SJSA1 (cell line): Measurements from ENCODE around the gene ARMC12. TPM values are rescaled to one million over a fixed set of nuclear protein-coding genes. Genes with fewer than 3 reads are reported as not detected.

Experiments
- DNase-seq, 2 experiments: peaks; one replicate each; pipeline ENCODE4 v3.0.0-alpha.2; 2015 to 2020; ENCODE audit warnings: low spot score in 2 of 2, low read depth in 1 of 2
- H3K27ac ChIP-seq: fragments of 250-450 bp; sonication (Bioruptor Pico); 2 replicates; pipeline ENCODE4 v1.5.1; 2020; ENCODE audit warnings: mild to moderate bottlenecking, moderate library complexity
- H3K27me3 ChIP-seq: fragments of 250-450 bp; sonication (Bioruptor Pico); replicated peaks from 2 replicates; pipeline ENCODE4 v1.5.1; 2020; ENCODE audit warnings: mild to moderate bottlenecking, moderate library complexity
- H3K36me3 ChIP-seq: fragments of 250-450 bp; sonication (Bioruptor Pico); 2 replicates; pipeline ENCODE4 v1.5.1; 2020; ENCODE audit warnings: mild to moderate bottlenecking
- H3K4me1 ChIP-seq: fragments of 250-450 bp; sonication (Bioruptor Pico); replicated peaks from 2 replicates; pipeline ENCODE4 v1.6.1; 2021; ENCODE audit warnings: mild to moderate bottlenecking
- H3K4me3 ChIP-seq: fragments of 250-450 bp; sonication (Bioruptor Pico); 2 replicates; pipeline ENCODE4 v1.5.1; 2020; ENCODE audit warnings: mild to moderate bottlenecking
- H3K9me3 ChIP-seq: fragments of 250-450 bp; sonication (Bioruptor Pico); replicated peaks from 2 replicates; pipeline ENCODE4 v1.5.1; 2020; ENCODE audit warnings: mild to moderate bottlenecking
- total RNA-seq: library from RNA; depleted of rRNA; stranded (reverse); fragments of >200 nt; shearing (Covaris generic); gene quantifications from 2 replicates; pipeline ENCODE4 v1.2.3, GENCODE V29; 2014

ARMC12 gene
- total RNA-seq, 1 experiment from 2014 or later = not detected

GRCh38 chr6:35755278-35755924 lies 18.6 kb downstream of the ARMC12 start:
- H3K4me3 ChIP-seq = no peak overlapping the region
- no peak overlapping the region for H3K27ac ChIP-seq
- H3K4me1 ChIP-seq = no peaks in the 10 kb centered on the region
- H3K27me3 ChIP-seq = no peaks in the 10 kb centered on the region
- DNase-seq = no peak
- H3K36me3 ChIP-seq = no peaks in the 10 kb centered on the region
- no peaks in the 10 kb centered on the region for H3K9me3 ChIP-seq

- Histone ChIP-seq H3K4me1 (no peaks in the 10 kb centered on the region), H3K27me3 (no peaks in the 10 kb centered on the region), H3K27ac (no peak overlapping the region), H3K9me3 (no peaks in the 10 kb centered on the region), H3K36me3 (no peaks in the 10 kb centered on the region), H3K4me3 (no peak overlapping the region)
- no peak for DNase-seq
These were observed 20.8 kb downstream of the ARMC12 start for GRCh38 chr6:35757456-35758123.

GRCh38 chr6:35759426-35759825 lies 22.6 kb downstream of the ARMC12 start:
- no peaks in the 10 kb centered on the region for H3K36me3 ChIP-seq
- no peaks in the 10 kb centered on the region for H3K9me3 ChIP-seq
- no peak overlapping the region for H3K27ac ChIP-seq
- DNase-seq = no peak
- H3K27me3 ChIP-seq = peaks cover 10% of the 10 kb centered on the region
- H3K4me1 ChIP-seq = no peaks in the 10 kb centered on the region
- no peak overlapping the region for H3K4me3 ChIP-seq

GRCh38 chr6:35765739-35766138 lies 28.9 kb downstream of the ARMC12 start:
- DNase-seq = no peak
- Histone ChIP-seq H3K4me1 (no peaks in the 10 kb centered on the region), H3K27ac (no peak overlapping the region)

GRCh38 chr6:35769211-35769610 lies 32.4 kb downstream of the ARMC12 start:
- peaks cover 3% of the 10 kb centered on the region for H3K27me3 ChIP-seq
- no peak overlapping the region for H3K27ac ChIP-seq
- H3K4me1 ChIP-seq = no peaks in the 10 kb centered on the region
- H3K36me3 ChIP-seq = no peaks in the 10 kb centered on the region
- H3K4me3 ChIP-seq = no peak overlapping the region
- H3K9me3 ChIP-seq = no peaks in the 10 kb centered on the region
- no peak for DNase-seq

More at GRCh38 chr6:35765739-35766138, 28.9 kb downstream of the ARMC12 start:
- Histone ChIP-seq H3K9me3 (no peaks in the 10 kb centered on the region), H3K4me3 (no peak overlapping the region), H3K27me3 (peaks cover 13% of the 10 kb centered on the region), H3K36me3 (no peaks in the 10 kb centered on the region)

GRCh38 chr6:35771343-35771627 lies 34.5 kb downstream of the ARMC12 start:
- H3K9me3 ChIP-seq = no peaks in the 10 kb centered on the region
- no peak overlapping the region for H3K4me3 ChIP-seq
- H3K36me3 ChIP-seq = no peaks in the 10 kb centered on the region
- no peak overlapping the region for H3K27ac ChIP-seq
- no peak for DNase-seq
- H3K27me3 ChIP-seq = peaks cover 11% of the 10 kb centered on the region
- no peaks in the 10 kb centered on the region for H3K4me1 ChIP-seq

GRCh38 chr6:35774116-35774794 lies 37.4 kb downstream of the ARMC12 start:
- Histone ChIP-seq H3K4me3 (no peak overlapping the region), H3K36me3 (no peaks in the 10 kb centered on the region), H3K9me3 (no peaks in the 10 kb centered on the region), H3K27me3 (peaks cover 22% of the 10 kb centered on the region), H3K4me1 (peaks cover 3% of the 10 kb centered on the region; the same call in 1 of the 2 replicates), H3K27ac (no peak overlapping the region)
- no peak for DNase-seq

GRCh38 chr6:35775031-35775430 lies 38.2 kb downstream of the ARMC12 start:
- H3K4me1 ChIP-seq = peaks cover 3% of the 10 kb centered on the region; the same call in 1 of the 2 replicates
- no peaks in the 10 kb centered on the region for H3K9me3 ChIP-seq
- H3K36me3 ChIP-seq = no peaks in the 10 kb centered on the region
- H3K4me3 ChIP-seq = no peak overlapping the region
- DNase-seq = no peak
- H3K27me3 ChIP-seq = peaks cover 22% of the 10 kb centered on the region
- no peak overlapping the region for H3K27ac ChIP-seq

GRCh38 chr6:35776364-35777215 lies 39.8 kb downstream of the ARMC12 start, which contains the start of gene CLPSL2:
TSS of gene CLPSL2 (plus strand) at chr6:35776598. CDS start at chr6:35776619, 21 bp downstream.
- peaks cover 22% of the 10 kb centered on the region for H3K27me3 ChIP-seq
- no peak within 1 kb of the TSS for H3K27ac ChIP-seq
- peak within 1 kb of the TSS; percentile 27 for H3K4me3 ChIP-seq
- H3K36me3 ChIP-seq = no peaks in the 10 kb centered on the region
- DNase-seq = no peak
- no peaks in the 10 kb centered on the region for H3K9me3 ChIP-seq
- H3K4me1 ChIP-seq = peaks cover 3% of the 10 kb centered on the region; the same call in 1 of the 2 replicates

GRCh38 chr6:35777356-35778102 lies 40.7 kb downstream of the ARMC12 start:
- Histone ChIP-seq H3K27me3 (peaks cover 22% of the 10 kb centered on the region), H3K9me3 (no peaks in the 10 kb centered on the region), H3K36me3 (no peaks in the 10 kb centered on the region), H3K4me1 (peaks cover 3% of the 10 kb centered on the region; the same call in 1 of the 2 replicates), H3K4me3 (no peak overlapping the region), H3K27ac (no peak overlapping the region)
- DNase-seq = no peak

GRCh38 chr6:35778437-35778836 lies 41.6 kb downstream of the ARMC12 start:
- H3K4me3 ChIP-seq = no peak overlapping the region
- H3K9me3 ChIP-seq = no peaks in the 10 kb centered on the region
- H3K36me3 ChIP-seq = no peaks in the 10 kb centered on the region
- H3K27ac ChIP-seq = no peak overlapping the region
- no peak for DNase-seq
- H3K27me3 ChIP-seq = peaks cover 22% of the 10 kb centered on the region
- peaks cover 3% of the 10 kb centered on the region; the same call in 1 of the 2 replicates for H3K4me1 ChIP-seq

- Histone ChIP-seq H3K27ac (no peak within 1 kb of the TSS), H3K4me3 (no peak within 1 kb of the TSS), H3K27me3 (peaks cover 17% of the 10 kb centered on the region), H3K9me3 (no peaks in the 10 kb centered on the region), H3K36me3 (no peaks in the 10 kb centered on the region), H3K4me1 (peaks cover 3% of the 10 kb centered on the region; the same call in 1 of the 2 replicates)
- no peak for DNase-seq
These were observed 43.9 kb downstream of the ARMC12 start, which contains the start of gene CLPSL1 for GRCh38 chr6:35780719-35781118. TSS of gene CLPSL1 (plus strand) at chr6:35781019. CDS start at chr6:35781111, 92 bp downstream.

- DNase-seq = no peak
- no peaks in the 10 kb centered on the region for H3K9me3 ChIP-seq
- no peak overlapping the region for H3K4me3 ChIP-seq
- H3K4me1 ChIP-seq = peaks cover 3% of the 10 kb centered on the region; the same call in 1 of the 2 replicates
- H3K36me3 ChIP-seq = no peaks in the 10 kb centered on the region
- H3K27ac ChIP-seq = no peak overlapping the region
- peaks cover 13% of the 10 kb centered on the region; the same call in 1 of the 2 replicates for H3K27me3 ChIP-seq
These were observed 44.5 kb downstream of the ARMC12 start for GRCh38 chr6:35781290-35781689.
